Duodenal mucosa (tissue), 2 donors: ENCODE data around the gene ADRA2B.

Experiments used
- H3K27ac ChIP-seq: one replicate; pipeline ENCODE4 v1.7.0; 2013; ENCODE audit warnings: low read depth, low read length
- H3K27me3 ChIP-seq, 2 donors: one replicate each; pipeline ENCODE4 v1.7.0; 2013; ENCODE audit warnings: low read length in 2 of 2, control low read depth in 1 of 2; ENCODE audit not compliant: insufficient read depth in 2 of 2, control insufficient read depth in 1 of 2
- H3K36me3 ChIP-seq, 2 donors: one replicate each; pipeline ENCODE4 v1.7.0; 2013; ENCODE audit warnings: low read length in 2 of 2, control low read depth in 1 of 2; ENCODE audit not compliant: insufficient read depth in 2 of 2, control insufficient read depth in 1 of 2
- H3K4me1 ChIP-seq, 2 donors: one replicate each; pipeline ENCODE4 v1.7.0; 2013; ENCODE audit warnings: low read length in 2 of 2, control low read depth in 1 of 2; ENCODE audit not compliant: insufficient read depth in 2 of 2, control insufficient read depth in 1 of 2
- H3K4me3 ChIP-seq, 2 donors: one replicate each; pipeline ENCODE4 v1.7.0; 2013; ENCODE audit warnings: low read length in 2 of 2, low read depth in 1 of 2
- H3K9ac ChIP-seq, 2 donors: one replicate each; pipeline ENCODE4 v1.7.0; 2013; ENCODE audit warnings: low read length in 2 of 2, low read depth in 1 of 2
- H3K9me3 ChIP-seq, 2 donors: one replicate each; pipeline ENCODE4 v1.7.0; 2013; ENCODE audit warnings: low read length in 2 of 2, control low read depth in 1 of 2; ENCODE audit not compliant: control insufficient read depth in 1 of 2

Gene ADRA2B

DNA sequence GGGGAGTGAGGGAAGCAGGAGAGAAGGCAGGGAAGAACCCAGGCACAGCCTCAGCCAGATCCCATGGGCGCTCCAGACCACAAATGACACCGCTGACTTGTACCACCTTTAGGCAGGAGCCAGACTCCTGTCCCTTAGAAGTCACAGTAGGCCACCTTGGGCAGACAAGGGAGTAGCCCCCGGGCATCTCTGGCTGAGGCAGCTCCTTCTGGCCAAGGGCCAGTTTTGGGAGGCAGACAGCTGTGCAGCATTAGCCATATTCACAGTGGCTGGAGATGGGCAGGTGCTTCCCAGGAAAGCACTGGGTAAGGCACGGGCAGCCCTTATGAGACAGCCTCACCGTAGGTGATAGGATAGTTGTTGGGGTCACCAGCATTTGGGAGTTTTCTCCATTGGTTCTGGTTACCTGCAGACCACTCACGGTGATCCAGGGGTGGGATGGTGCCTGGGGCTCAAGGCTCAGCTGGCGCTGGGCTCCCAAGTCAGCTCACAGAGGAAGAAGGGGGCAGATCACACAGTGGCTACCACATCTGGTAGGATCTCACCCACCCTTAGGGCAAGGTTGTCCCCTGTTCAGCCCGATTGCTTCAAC, 19.9 kb upstream of the ADRA2B start:
- no peak overlapping the region for H3K4me3 ChIP-seq

GRCh38 chr2:96135621-96136020, 19.2 kb upstream of the ADRA2B start:
- Histone ChIP-seq H3K27me3 (no peaks in the 10 kb centered on the region), H3K4me1 (peaks cover 3 to 18% of the 10 kb centered on the region in 2 donors), H3K9me3 (no peaks in the 10 kb centered on the region), H3K36me3 (no peaks in the 10 kb centered on the region), H3K27ac (no peak overlapping the region), H3K9ac (no peak overlapping the region), H3K4me3 (no peak overlapping the region)

More for the DNA sequence above, 19.9 kb upstream of the ADRA2B start:
- Histone ChIP-seq H3K27me3 (no peaks in the 10 kb centered on the region), H3K9me3 (no peaks in the 10 kb centered on the region), H3K4me1 (peaks cover 3 to 15% of the 10 kb centered on the region in 2 donors), H3K36me3 (no peaks in the 10 kb centered on the region), H3K9ac (no peak overlapping the region), H3K27ac (no peak overlapping the region)

DNA sequence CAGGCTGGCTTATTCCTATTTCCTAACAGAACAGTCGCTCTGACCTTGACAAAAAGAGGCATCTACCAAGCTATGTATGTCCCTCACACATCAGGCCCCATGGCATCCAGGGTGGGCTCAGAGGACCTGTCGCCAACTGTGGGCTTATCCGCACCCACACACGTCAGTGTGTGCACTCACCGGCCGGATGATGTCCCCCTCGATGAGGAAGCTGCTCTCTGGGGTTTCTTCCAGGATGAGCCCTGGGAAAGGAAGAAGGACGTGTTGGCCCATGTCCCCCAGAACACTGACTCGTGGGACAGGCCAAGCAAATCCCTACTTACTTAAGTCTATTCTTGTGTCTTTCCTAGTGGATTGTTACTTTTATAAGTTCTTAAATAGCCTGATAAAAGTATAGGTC, 18.8 kb upstream of the ADRA2B start:
- Histone ChIP-seq H3K27me3 (no peaks in the 10 kb centered on the region), H3K4me3 (no peak overlapping the region), H3K27ac (no peak overlapping the region), H3K9ac (no peak overlapping the region), H3K9me3 (no peaks in the 10 kb centered on the region), H3K36me3 (no peaks in the 10 kb centered on the region), H3K4me1 (peaks cover 3 to 18% of the 10 kb centered on the region in 2 donors)

- H3K4me1 ChIP-seq: peaks cover 3 to 18% of the 10 kb centered on the region in 2 donors
- no peak overlapping the region for H3K9ac ChIP-seq
- H3K27ac ChIP-seq: no peak overlapping the region
- H3K4me3 ChIP-seq: no peak overlapping the region
- H3K9me3 ChIP-seq: no peaks in the 10 kb centered on the region
- no peaks in the 10 kb centered on the region for H3K36me3 ChIP-seq
- H3K27me3 ChIP-seq: no peaks in the 10 kb centered on the region
Measured at GRCh38 chr2:96134421-96134820, 18.1 kb upstream of the ADRA2B start.

GRCh38 chr2:96131813-96132745, 15.7 kb upstream of the ADRA2B start:
- H3K27ac ChIP-seq: no peak overlapping the region
- no peaks in the 10 kb centered on the region for H3K9me3 ChIP-seq
- H3K9ac ChIP-seq: no peak overlapping the region
- no peaks in the 10 kb centered on the region for H3K27me3 ChIP-seq
- no peak overlapping the region for H3K4me3 ChIP-seq
- peaks cover 0 to 10% of the 10 kb centered on the region in 2 donors for H3K4me1 ChIP-seq
- no peaks in the 10 kb centered on the region for H3K36me3 ChIP-seq

DNA sequence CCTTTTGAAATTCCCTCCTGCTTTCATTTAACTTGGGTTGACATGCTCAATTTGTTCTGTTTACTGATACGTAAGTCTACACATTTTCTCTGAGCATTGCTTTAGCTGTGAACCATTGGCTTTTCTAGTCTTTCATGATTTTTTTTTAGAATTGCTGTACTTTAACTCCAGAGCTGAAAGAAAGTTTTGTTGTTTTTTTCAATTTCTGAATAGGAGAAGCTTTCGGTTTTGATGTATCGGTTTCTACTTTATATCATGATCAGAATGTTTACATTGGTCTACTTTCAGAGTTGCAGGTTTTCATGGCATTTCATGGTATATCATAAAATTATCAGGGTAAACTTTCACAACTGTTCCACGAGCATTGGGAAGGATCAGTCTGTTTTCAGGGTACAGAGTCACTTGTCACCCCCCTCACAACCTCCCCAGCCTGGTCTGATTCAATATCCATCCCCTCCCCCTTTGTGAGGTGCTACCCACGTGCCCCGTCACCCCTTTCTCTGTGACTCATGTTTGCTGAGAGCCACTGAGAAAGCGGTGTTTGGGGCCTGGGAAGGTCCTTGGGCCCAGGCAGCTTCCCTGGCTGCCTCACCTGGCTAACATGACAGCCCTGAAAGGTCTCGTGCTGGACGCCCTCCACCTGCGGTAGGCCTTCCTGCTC, 14.9 kb upstream of the ADRA2B start:
- H3K4me3 ChIP-seq: no peak overlapping the region
- peaks cover 0 to 10% of the 10 kb centered on the region in 2 donors for H3K4me1 ChIP-seq
- no peak overlapping the region for H3K9ac ChIP-seq
- no peak overlapping the region for H3K27ac ChIP-seq
- H3K9me3 ChIP-seq: no peaks in the 10 kb centered on the region
- no peaks in the 10 kb centered on the region for H3K27me3 ChIP-seq
- no peaks in the 10 kb centered on the region for H3K36me3 ChIP-seq

DNA sequence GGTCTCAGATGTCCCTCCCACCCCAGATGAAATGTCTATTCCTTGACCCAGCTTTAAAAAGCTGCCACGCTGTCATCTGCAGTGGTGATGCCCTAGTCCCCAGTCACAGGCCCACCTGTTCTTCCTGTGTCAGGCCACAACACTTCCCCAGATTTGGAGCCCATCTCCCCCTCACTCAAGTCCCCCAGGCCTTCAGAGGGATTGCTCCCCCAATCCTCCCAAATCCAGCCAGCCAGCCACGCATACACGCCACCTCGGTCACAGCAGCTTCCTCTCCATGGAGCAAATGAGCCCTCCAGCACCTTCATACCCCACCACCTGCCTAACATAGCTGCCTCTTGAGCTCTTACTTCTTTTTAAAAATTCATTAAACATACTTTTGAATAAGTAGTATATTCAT, 14.1 kb upstream of the ADRA2B start:
- Histone ChIP-seq H3K4me1 (peaks cover 0 to 10% of the 10 kb centered on the region in 2 donors), H3K9me3 (no peaks in the 10 kb centered on the region), H3K4me3 (no peak overlapping the region), H3K27me3 (no peaks in the 10 kb centered on the region), H3K27ac (no peak overlapping the region), H3K9ac (no peak overlapping the region), H3K36me3 (no peaks in the 10 kb centered on the region)

DNA sequence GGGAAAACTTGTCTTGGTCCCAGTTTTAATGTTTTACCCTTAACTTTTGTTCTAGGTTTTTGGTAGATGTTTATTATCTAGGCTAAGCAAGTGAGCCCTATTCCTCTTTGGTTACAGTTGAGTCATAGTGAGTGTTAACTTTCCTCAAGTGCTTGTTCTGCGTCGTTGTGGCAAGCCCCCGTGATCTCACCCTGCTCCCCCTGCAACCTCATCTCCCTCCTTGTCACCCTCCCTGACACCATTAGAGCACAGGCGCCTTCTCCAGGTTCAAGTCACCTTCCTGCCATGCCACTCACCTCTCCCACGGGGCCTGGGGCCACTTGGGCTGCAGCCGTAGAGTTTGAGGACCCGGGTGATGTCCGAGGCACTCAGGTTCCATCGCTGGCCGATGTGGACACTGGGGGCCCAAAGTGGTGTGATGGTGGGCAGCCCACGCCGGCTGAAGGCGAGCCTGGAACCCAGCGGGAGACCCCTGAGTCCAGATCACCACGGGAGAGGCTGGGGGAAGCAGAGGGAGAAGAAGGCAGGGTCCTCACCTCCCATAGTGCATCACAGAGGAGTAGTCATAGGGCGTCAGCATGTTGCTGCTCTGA, 13.3 kb upstream of the ADRA2B start:
- no peaks in the 10 kb centered on the region for H3K9me3 ChIP-seq
- H3K4me1 ChIP-seq: peaks cover 0 to 10% of the 10 kb centered on the region in 2 donors
- no peak overlapping the region for H3K9ac ChIP-seq
- H3K36me3 ChIP-seq: no peaks in the 10 kb centered on the region
- H3K27me3 ChIP-seq: no peaks in the 10 kb centered on the region
- no peak overlapping the region for H3K27ac ChIP-seq
- no peak overlapping the region for H3K4me3 ChIP-seq

GRCh38 chr2:96128456-96128855, 12.1 kb upstream of the ADRA2B start:
- Histone ChIP-seq H3K27me3 (no peaks in the 10 kb centered on the region), H3K27ac (no peak overlapping the region), H3K9me3 (no peaks in the 10 kb centered on the region), H3K4me3 (no peak overlapping the region), H3K36me3 (no peaks in the 10 kb centered on the region), H3K4me1 (peaks cover 0 to 10% of the 10 kb centered on the region in 2 donors), H3K9ac (no peak overlapping the region)
